Kidney (tissue), 14 donors: ENCODE results near the gene NXPH4. TPM values are rescaled to one million over a fixed set of nuclear protein-coding genes. Genes with fewer than 3 reads are reported as not detected.

Experiments used
- DNase-seq, 5 donors: peaks; one replicate each; pipeline ENCODE4 v3.0.0-alpha.2; 2013 to 2020
- FAIRE-seq: peaks from 2 replicates; lab custom pipeline; 2012; peaks lifted over from hg19 to GRCh38; lab: Jason Lieb, UNC
- H3K27ac ChIP-seq, 2 donors: one replicate each; pipeline ENCODE4 v1.7.0; 2013; ENCODE audit warnings: low read depth in 2 of 2, low read length in 2 of 2, inconsistent platforms in 1 of 2
- H3K27me3 ChIP-seq: one replicate; pipeline ENCODE4 v1.7.1; 2013; ENCODE audit warnings: low read length, inconsistent platforms; ENCODE audit not compliant: control insufficient read depth, insufficient read depth
- H3K36me3 ChIP-seq, 3 donors: one replicate each; pipeline versions ENCODE4 v1.7.0 to v1.7.1; 2013; ENCODE audit warnings: low read length in 3 of 3, control low read depth in 1 of 3, inconsistent platforms in 1 of 3; ENCODE audit not compliant: insufficient read depth in 3 of 3, control insufficient read depth in 2 of 3
- H3K4me1 ChIP-seq, 3 donors: one replicate each; pipeline versions ENCODE4 v1.7.0 to v1.7.1; 2013; ENCODE audit warnings: low read length in 3 of 3, inconsistent platforms in 1 of 3, low read depth in 1 of 3; ENCODE audit not compliant: control insufficient read depth in 2 of 3, insufficient read depth in 2 of 3
- H3K4me3 ChIP-seq, 3 donors: one replicate each; pipeline versions ENCODE4 v1.7.0 to v1.8.1; 2013; ENCODE audit warnings: low read length in 3 of 3, control low read depth in 1 of 3, inconsistent platforms in 1 of 3
- H3K9ac ChIP-seq, 3 donors: one replicate each; pipeline versions ENCODE4 v1.7.0 to v1.7.1; 2013; ENCODE audit warnings: low read length in 3 of 3, control low read depth in 1 of 3, inconsistent platforms in 1 of 3
- H3K9me3 ChIP-seq, 3 donors: one replicate each; pipeline versions ENCODE4 v1.7.0 to v1.7.1; 2013; ENCODE audit warnings: low read length in 3 of 3, control low read depth in 1 of 3, inconsistent platforms in 1 of 3; ENCODE audit not compliant: control insufficient read depth in 2 of 3, insufficient read depth in 1 of 3
- CTCF ChIP-seq: IDR thresholded peaks from 3 replicates; pipeline ENCODE4 v1.5.1; 2012; ENCODE audit warnings: mild to moderate bottlenecking, moderate library complexity, borderline replicate concordance; ENCODE audit not compliant: insufficient read depth; ENCODE audit errors: extremely low read depth
- intact Hi-C: fragments of 100-400 bp; cut with DNase I; formaldehyde crosslinking; loops from one replicate; pipeline ENCODE4 v1.11.1; 2022
- polyA plus RNA-seq: library from polyadenylated mRNA; stranded (reverse); fragments of 350-450 nt; fragmentation: Illumina TruSeq; extraction: RNeasy Lipid Tissue Mini Kit (QIAGEN cat#74804); gene quantifications from one replicate; pipeline ENCODE4 v1.2.3, GENCODE V29; 2014; ENCODE audit warnings: low read depth, low replicate concordance; ENCODE audit not compliant: insufficient read depth
- total RNA-seq: library from RNA; stranded (reverse); fragmentation: NEBNext Ultra II Directional; extraction: Animal tissue kit (Norgen Biotek cat#: 25700); gene quantifications from one replicate; pipeline ENCODE4 v1.2.1, GENCODE V29; 2021
- donor health status: control.
- donor health status: control.
- donor health status: control.
- donor health status: control.
- donor health status: control.
- donor health status: DM: yes; HTN: yes; CAD: no.
- donor health status: Normal renal cell carcinoma (clear cell type).

NXPH4 gene
- total and polyA plus RNA-seq, 2 donors from 2014 or later: 0.16 to 0.71 TPM

- Histone ChIP-seq H3K27ac (no peak overlapping the region), H3K36me3 (peaks cover 2 to 8% (median 5%) of the 10 kb centered on the region in 3 donors), H3K4me3 (no peak overlapping the region), H3K9me3 (no peaks in the 10 kb centered on the region), H3K9ac (no peak overlapping the region), H3K4me1 (no peaks in the 10 kb centered on the region), H3K27me3 (no peaks in the 10 kb centered on the region)
- intact Hi-C loops: no loop called here
- no peak for TF ChIP-seq CTCF
- no peak for DNase-seq
- FAIRE-seq: no peak
Measured at GRCh38 chr12:57203791-57204190, 12.8 kb upstream of the NXPH4 start.

GRCh38 chr12:57204454-57204853, 12.1 kb upstream of the NXPH4 start:
- Histone ChIP-seq H3K27me3 (no peaks in the 10 kb centered on the region), H3K4me3 (no peak overlapping the region), H3K9me3 (no peaks in the 10 kb centered on the region), H3K27ac (no peak overlapping the region), H3K4me1 (no peaks in the 10 kb centered on the region), H3K36me3 (peaks cover 2 to 6% (median 5%) of the 10 kb centered on the region in 3 donors), H3K9ac (no peak overlapping the region)
- DNase-seq (no peak), FAIRE-seq (no peak)
- no peak for TF ChIP-seq CTCF
- intact Hi-C loops: no loop called here

GRCh38 chr12:57205186-57205585, 11.4 kb upstream of the NXPH4 start:
- no peak for TF ChIP-seq CTCF
- Histone ChIP-seq H3K4me1 (no peaks in the 10 kb centered on the region), H3K4me3 (no peak overlapping the region), H3K9me3 (no peaks in the 10 kb centered on the region), H3K27me3 (no peaks in the 10 kb centered on the region), H3K36me3 (peaks cover 2 to 6% (median 5%) of the 10 kb centered on the region in 3 donors), H3K27ac (no peak overlapping the region), H3K9ac (no peak overlapping the region)
- no peak for DNase-seq
- intact Hi-C loops: no loop called here
- no peak for FAIRE-seq

- no peak overlapping the region for H3K9ac ChIP-seq
- intact Hi-C loops: no loop called here
- TF ChIP-seq CTCF: no peak
- FAIRE-seq: no peak
- DNase-seq: no peak
- peaks cover 2 to 6% (median 5%) of the 10 kb centered on the region in 3 donors for H3K36me3 ChIP-seq
- H3K4me1 ChIP-seq: no peaks in the 10 kb centered on the region
- no peaks in the 10 kb centered on the region for H3K9me3 ChIP-seq
- no peak overlapping the region for H3K4me3 ChIP-seq
- H3K27me3 ChIP-seq: no peaks in the 10 kb centered on the region
- no peak overlapping the region for H3K27ac ChIP-seq
Measured at GRCh38 chr12:57205931-57206330, 10.7 kb upstream of the NXPH4 start.
